Rectal smooth muscle tissue (tissue), 1 donor: ENCODE results near the gene ZMIZ1.
A peak's percentile ranks its signal among the peaks of the same experiment; 100 is the strongest.

Source experiments
- H3K27ac ChIP-seq: one replicate; pipeline ENCODE4 v1.7.0; 2013; ENCODE audit warnings: low read depth, low read length, inconsistent platforms
- H3K27me3 ChIP-seq: one replicate; pipeline ENCODE4 v1.7.0; 2013; ENCODE audit warnings: low read length; ENCODE audit not compliant: control insufficient read depth, insufficient read depth
- H3K36me3 ChIP-seq: one replicate; pipeline ENCODE4 v1.7.0; 2013; ENCODE audit warnings: low read length; ENCODE audit not compliant: control insufficient read depth, insufficient read depth
- H3K4me1 ChIP-seq: one replicate; pipeline ENCODE4 v1.7.0; 2013; ENCODE audit warnings: low read length; ENCODE audit not compliant: control insufficient read depth, insufficient read depth
- H3K4me3 ChIP-seq: one replicate; pipeline ENCODE4 v1.7.0; 2013; ENCODE audit warnings: low read length
- H3K9ac ChIP-seq: one replicate; pipeline ENCODE4 v1.7.0; 2013; ENCODE audit warnings: low read length

The ZMIZ1 gene

GRCh38 chr10:79286318-79286951, 217.7 kb downstream of the ZMIZ1 start:
- H3K4me1 ChIP-seq, result peaks cover 15% of the 10 kb centered on the region
- peak overlapping the region; percentile 49 for H3K27ac ChIP-seq
- no peak overlapping the region for H3K4me3 ChIP-seq
- peaks cover 19% of the 10 kb centered on the region for H3K36me3 ChIP-seq
- no peak overlapping the region for H3K9ac ChIP-seq
- no peaks in the 10 kb centered on the region for H3K27me3 ChIP-seq

GRCh38 chr10:79287973-79288723, 219.4 kb downstream of the ZMIZ1 start:
- H3K27ac ChIP-seq, result no peak overlapping the region

GRCh38 chr10:79289801-79290200, 221.0 kb downstream of the ZMIZ1 start:
- Histone ChIP-seq H3K9ac (no peak overlapping the region), H3K4me3 (no peak overlapping the region), H3K27me3 (no peaks in the 10 kb centered on the region), H3K27ac (no peak overlapping the region), H3K4me1 (peaks cover 14% of the 10 kb centered on the region), H3K36me3 (peaks cover 13% of the 10 kb centered on the region)

More at GRCh38 chr10:79287973-79288723, 219.4 kb downstream of the ZMIZ1 start:
- no peak overlapping the region for H3K9ac ChIP-seq
- peaks cover 15% of the 10 kb centered on the region for H3K4me1 ChIP-seq
- H3K36me3 ChIP-seq, result peaks cover 13% of the 10 kb centered on the region
- no peak overlapping the region for H3K4me3 ChIP-seq
- no peaks in the 10 kb centered on the region for H3K27me3 ChIP-seq

- Histone ChIP-seq H3K9ac (no peak overlapping the region), H3K27me3 (no peaks in the 10 kb centered on the region), H3K36me3 (peaks cover 29% of the 10 kb centered on the region), H3K27ac (no peak overlapping the region), H3K4me3 (no peak overlapping the region), H3K4me1 (no peaks in the 10 kb centered on the region)
Measured at GRCh38 chr10:79292026-79292766, 223.4 kb downstream of the ZMIZ1 start.

- Histone ChIP-seq H3K36me3 (peaks cover 38% of the 10 kb centered on the region), H3K9ac (no peak overlapping the region), H3K27ac (no peak overlapping the region), H3K27me3 (no peaks in the 10 kb centered on the region), H3K4me1 (no peaks in the 10 kb centered on the region), H3K4me3 (no peak overlapping the region)
Measured at GRCh38 chr10:79292891-79293746, 224.4 kb downstream of the ZMIZ1 start.

GRCh38 chr10:79293841-79294581, 225.2 kb downstream of the ZMIZ1 start:
- Histone ChIP-seq H3K9ac (no peak overlapping the region), H3K27ac (no peak overlapping the region), H3K27me3 (no peaks in the 10 kb centered on the region), H3K4me1 (peaks cover 3% of the 10 kb centered on the region), H3K36me3 (peaks cover 43% of the 10 kb centered on the region), H3K4me3 (no peak overlapping the region)

GRCh38 chr10:79295563-79295962, 226.8 kb downstream of the ZMIZ1 start:
- peaks cover 46% of the 10 kb centered on the region for H3K36me3 ChIP-seq
- no peaks in the 10 kb centered on the region for H3K27me3 ChIP-seq
- H3K4me3 ChIP-seq, result no peak overlapping the region
- no peak overlapping the region for H3K27ac ChIP-seq
- no peak overlapping the region for H3K9ac ChIP-seq
- peaks cover 10% of the 10 kb centered on the region for H3K4me1 ChIP-seq

GRCh38 chr10:79296431-79296830, 227.7 kb downstream of the ZMIZ1 start:
- no peak overlapping the region for H3K9ac ChIP-seq
- no peaks in the 10 kb centered on the region for H3K27me3 ChIP-seq
- H3K4me3 ChIP-seq, result no peak overlapping the region
- H3K36me3 ChIP-seq, result peaks cover 53% of the 10 kb centered on the region
- H3K4me1 ChIP-seq, result peaks cover 10% of the 10 kb centered on the region
- H3K27ac ChIP-seq, result no peak overlapping the region

- peaks cover 61% of the 10 kb centered on the region for H3K36me3 ChIP-seq
- H3K9ac ChIP-seq, result no peak overlapping the region
- peak overlapping the region; percentile 33 for H3K27ac ChIP-seq
Measured at GRCh38 chr10:79298403-79299244, 229.9 kb downstream of the ZMIZ1 start.

GRCh38 chr10:79299397-79300241, 230.9 kb downstream of the ZMIZ1 start:
- peak overlapping the region; percentile 33 for H3K27ac ChIP-seq
- H3K36me3 ChIP-seq, result peaks cover 71% of the 10 kb centered on the region
- no peaks in the 10 kb centered on the region for H3K27me3 ChIP-seq
- H3K4me3 ChIP-seq, result no peak overlapping the region
- no peak overlapping the region for H3K9ac ChIP-seq
- peaks cover 10% of the 10 kb centered on the region for H3K4me1 ChIP-seq

More at GRCh38 chr10:79298403-79299244, 229.9 kb downstream of the ZMIZ1 start:
- Histone ChIP-seq H3K4me1 (peaks cover 10% of the 10 kb centered on the region), H3K4me3 (no peak overlapping the region), H3K27me3 (no peaks in the 10 kb centered on the region)
